ENCODE data around the gene EFEMP1.

Gene EFEMP1

DNA sequence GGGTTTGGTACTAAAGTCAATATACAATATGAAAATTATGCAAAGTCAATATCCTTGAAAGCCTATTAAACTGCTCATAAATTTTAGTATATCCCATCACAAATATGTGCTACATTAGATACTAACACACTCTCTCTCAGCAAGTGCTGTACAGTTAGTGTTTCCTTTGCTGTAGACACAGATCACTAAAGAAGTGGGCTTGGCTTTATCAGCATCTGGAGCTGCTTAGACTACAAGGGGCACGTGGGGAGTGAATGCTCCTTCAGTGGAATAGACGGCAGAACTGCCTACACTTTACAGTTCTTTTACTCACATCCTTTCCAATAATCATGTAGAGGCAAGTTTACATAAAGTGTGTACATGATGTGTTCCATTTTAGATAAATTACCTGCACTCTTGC, 26.0 kb upstream of the EFEMP1 start:
- no peak for TF ChIP-seq CTCF (IDR thresholded peaks at IDR 0.05)

GRCh38 chr2:55949211-55949610, 25.6 kb upstream of the EFEMP1 start:
- no peak overlapping the region for H3K4me2 ChIP-seq (ENCODE audit: low read length)
- H3K4me3 ChIP-seq (ENCODE audit: low read depth, low read length): no peak overlapping the region
- no peak for TF ChIP-seq CTCF (IDR thresholded peaks at IDR 0.05)
- no peaks in the 10 kb centered on the region for H3K9me3 ChIP-seq (ENCODE audit: control insufficient read depth, low read length)
- H3K9ac ChIP-seq: no peak overlapping the region
- H3K79me2 ChIP-seq: no peaks in the 10 kb centered on the region
- H3K36me3 ChIP-seq (ENCODE audit: control insufficient read depth, insufficient read depth, low read length): no peaks in the 10 kb centered on the region
- no peaks in the 10 kb centered on the region for H3K4me1 ChIP-seq
- H3K27ac ChIP-seq: no peak overlapping the region
- H2AFZ ChIP-seq: no peak overlapping the region
- no peaks in the 10 kb centered on the region for H3K27me3 ChIP-seq (ENCODE audit: control insufficient read depth, insufficient read depth, low read length)

More for the DNA sequence above, 26.0 kb upstream of the EFEMP1 start:
- Histone ChIP-seq H3K4me2 (ENCODE audit: low read length) (no peak overlapping the region), H3K4me3 (ENCODE audit: low read depth, low read length) (no peak overlapping the region), H3K27ac (no peak overlapping the region), H3K9ac (no peak overlapping the region), H3K9me3 (ENCODE audit: control insufficient read depth, low read length) (no peaks in the 10 kb centered on the region), H3K27me3 (ENCODE audit: control insufficient read depth, insufficient read depth, low read length) (no peaks in the 10 kb centered on the region), H2AFZ (no peak overlapping the region), H3K36me3 (ENCODE audit: control insufficient read depth, insufficient read depth, low read length) (no peaks in the 10 kb centered on the region), H3K4me1 (no peaks in the 10 kb centered on the region), H3K79me2 (no peaks in the 10 kb centered on the region)

- Histone ChIP-seq H3K27ac (no peak overlapping the region), H3K9me3 (ENCODE audit: control insufficient read depth, low read length) (no peaks in the 10 kb centered on the region), H3K27me3 (ENCODE audit: control insufficient read depth, insufficient read depth, low read length) (no peaks in the 10 kb centered on the region), H3K4me2 (ENCODE audit: low read length) (no peak overlapping the region), H3K9ac (no peak overlapping the region), H3K79me2 (no peaks in the 10 kb centered on the region), H3K4me1 (no peaks in the 10 kb centered on the region), H3K36me3 (ENCODE audit: control insufficient read depth, insufficient read depth, low read length) (no peaks in the 10 kb centered on the region), H2AFZ (no peak overlapping the region), H3K4me3 (ENCODE audit: low read depth, low read length) (no peak overlapping the region)
- no peak for TF ChIP-seq CTCF (IDR thresholded peaks at IDR 0.05)
These were observed 24.8 kb upstream of the EFEMP1 start for GRCh38 chr2:55948176-55948923.

GRCh38 chr2:55947752-55948151, 24.2 kb upstream of the EFEMP1 start:
- TF ChIP-seq CTCF (IDR thresholded peaks at IDR 0.05): no peak
- Histone ChIP-seq H3K27me3 (ENCODE audit: control insufficient read depth, insufficient read depth, low read length) (no peaks in the 10 kb centered on the region), H3K36me3 (ENCODE audit: control insufficient read depth, insufficient read depth, low read length) (no peaks in the 10 kb centered on the region), H3K4me3 (ENCODE audit: low read depth, low read length) (no peak overlapping the region), H2AFZ (no peak overlapping the region), H3K9me3 (ENCODE audit: control insufficient read depth, low read length) (no peaks in the 10 kb centered on the region), H3K4me2 (ENCODE audit: low read length) (no peak overlapping the region), H3K4me1 (no peaks in the 10 kb centered on the region), H3K9ac (no peak overlapping the region), H3K27ac (no peak overlapping the region), H3K79me2 (no peaks in the 10 kb centered on the region)

GRCh38 chr2:55946793-55947192, 23.2 kb upstream of the EFEMP1 start:
- Histone ChIP-seq H3K27me3 (ENCODE audit: control insufficient read depth, insufficient read depth, low read length) (no peaks in the 10 kb centered on the region), H3K4me3 (ENCODE audit: low read depth, low read length) (no peak overlapping the region), H3K9me3 (ENCODE audit: control insufficient read depth, low read length) (no peaks in the 10 kb centered on the region), H3K36me3 (ENCODE audit: control insufficient read depth, insufficient read depth, low read length) (no peaks in the 10 kb centered on the region), H3K27ac (no peak overlapping the region), H3K9ac (no peak overlapping the region), H3K4me1 (no peaks in the 10 kb centered on the region), H3K4me2 (ENCODE audit: low read length) (no peak overlapping the region), H2AFZ (no peak overlapping the region), H3K79me2 (no peaks in the 10 kb centered on the region)
- TF ChIP-seq CTCF (IDR thresholded peaks at IDR 0.05): no peak

Measured in parathyroid adenoma (tissue), 2 donors.